ENCODE results near the gene SSTR4. TPM values are rescaled to one million over a fixed set of nuclear protein-coding genes. Genes with fewer than 3 reads are reported as not detected.

Gene SSTR4
- total RNA-seq, 1 experiment from 2014 or later, result not detected

- Histone ChIP-seq H4K20me1 (ENCODE audit: insufficient read depth) (no peaks in the 10 kb centered on the region), H3K4me1 (ENCODE audit: control insufficient read depth in 1 of 2, insufficient read depth in 2 of 2, low read length in 2 of 2) (peaks cover 3% of the 10 kb centered on the region in 2 experiments), H2AFZ (ENCODE audit: low read depth, low read length, poor library complexity, severe bottlenecking) (no peak overlapping the region), H3K9me3 (ENCODE audit: control insufficient read depth in 1 of 2, insufficient read depth in 1 of 2, low read depth in 1 of 2, low read length in 2 of 2) (no peaks in the 10 kb centered on the region), H3K36me3 (ENCODE audit: control insufficient read depth in 1 of 2, insufficient read depth in 2 of 2, low read length in 2 of 2) (no peaks in the 10 kb centered on the region), H3K4me2 (ENCODE audit: low read length) (no peak overlapping the region), H3K9me2 (ENCODE audit: insufficient read depth) (no peaks in the 10 kb centered on the region), H3K27ac (ENCODE audit: low read depth, low read length) (no peak overlapping the region), H3K27me3 (ENCODE audit: insufficient read depth, low read length) (0 out of 2 replicates have a peak, but pooled peaks cover 3% of the 10 kb centered on the region), H3K4me3 (replicated peaks in 1 of 2; ENCODE audit: low read depth in 1 of 2, low read length in 2 of 2) (no peak overlapping the region), H3K79me2 (ENCODE audit: insufficient read depth, low read length) (no peaks in the 10 kb centered on the region), H3K9ac (ENCODE audit: low read length) (no peak overlapping the region)
- no peak for ATAC-seq
- no peak for DNase-seq (ENCODE audit: low read depth, low spot score)
- intact Hi-C loops (cut with micrococcal nuclease), result no loop called here
- BruUV-seq (replicated peaks), result no TSS peak
- RAD21 ChIA-PET (ENCODE audit: low non-redundant PET in 1 of 2, low total read pairs in 2 of 2, uncharacterized antibody in 2 of 2, unreplicated experiment in 2 of 2), result no interaction called here
- TF ChIP-seq CBX3 (IDR thresholded peaks at IDR 0.05; ENCODE audit: low read depth) (no peak), POLR2AphosphoS5 (IDR thresholded peaks at IDR 0.05; ENCODE audit: low read depth, low read length) (no peak), TCF7L2 (IDR thresholded peaks at IDR 0.05; ENCODE audit: borderline replicate concordance, extremely low read depth, insufficient read depth, insufficient read length) (no peak), EZH2 (IDR thresholded peaks at IDR 0.05) (no peak), CEBPB (IDR thresholded peaks at IDR 0.05; ENCODE audit: low read depth) (no peak), SRF (IDR thresholded peaks at IDR 0.05; ENCODE audit: low read depth) (no peak)
- TF ChIP-seq, protein P1, sequence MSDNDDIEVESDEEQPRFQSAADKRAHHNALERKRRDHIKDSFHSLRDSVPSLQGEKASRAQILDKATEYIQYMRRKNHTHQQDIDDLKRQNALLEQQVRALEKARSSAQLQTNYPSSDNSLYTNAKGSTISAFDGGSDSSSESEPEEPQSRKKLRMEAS (IDR thresholded peaks at IDR 0.05), result no peak
- CTCF ChIA-PET, result no interaction called here
- POLR2A ChIA-PET, result no interaction called here
These were observed 16.7 kb upstream of the SSTR4 start for GRCh38 chr20:23018432-23018831.

- no peak for DNase-seq (ENCODE audit: low read depth, low spot score)
- Histone ChIP-seq H3K9me2 (ENCODE audit: insufficient read depth) (no peaks in the 10 kb centered on the region), H3K9me3 (ENCODE audit: control insufficient read depth in 1 of 2, insufficient read depth in 1 of 2, low read depth in 1 of 2, low read length in 2 of 2) (no peaks in the 10 kb centered on the region), H3K27me3 (ENCODE audit: insufficient read depth, low read length) (0 out of 2 replicates have a peak, but pooled peaks cover 3% of the 10 kb centered on the region), H3K36me3 (ENCODE audit: control insufficient read depth in 1 of 2, insufficient read depth in 2 of 2, low read length in 2 of 2) (no peaks in the 10 kb centered on the region), H4K20me1 (ENCODE audit: insufficient read depth) (no peaks in the 10 kb centered on the region), H3K27ac (ENCODE audit: low read depth, low read length) (no peak overlapping the region), H2AFZ (ENCODE audit: low read depth, low read length, poor library complexity, severe bottlenecking) (no peak overlapping the region), H3K4me3 (replicated peaks in 1 of 2; ENCODE audit: low read depth in 1 of 2, low read length in 2 of 2) (no peak overlapping the region), H3K9ac (ENCODE audit: low read length) (no peak overlapping the region), H3K79me2 (ENCODE audit: insufficient read depth, low read length) (no peaks in the 10 kb centered on the region), H3K4me1 (ENCODE audit: control insufficient read depth in 1 of 2, insufficient read depth in 2 of 2, low read length in 2 of 2) (no peaks in the 10 kb centered on the region), H3K4me2 (ENCODE audit: low read length) (no peak overlapping the region)
- no peak for ATAC-seq
- RAD21 ChIA-PET (ENCODE audit: low non-redundant PET in 1 of 2, low total read pairs in 2 of 2, uncharacterized antibody in 2 of 2, unreplicated experiment in 2 of 2), result no interaction called here
- intact Hi-C loops (cut with micrococcal nuclease), result no loop called here
- POLR2A ChIA-PET, result no interaction called here
- CTCF ChIA-PET, result no interaction called here
- no TSS peak for BruUV-seq (replicated peaks)
- TF ChIP-seq JUND (IDR thresholded peaks at IDR 0.05), result no peak
- TF ChIP-seq ZNF274 (IDR thresholded peaks at IDR 0.05; ENCODE audit: low read depth, low read length), result no peak
- TF ChIP-seq ATF3 (IDR thresholded peaks at IDR 0.05), result no peak
- TF ChIP-seq, protein P2, sequence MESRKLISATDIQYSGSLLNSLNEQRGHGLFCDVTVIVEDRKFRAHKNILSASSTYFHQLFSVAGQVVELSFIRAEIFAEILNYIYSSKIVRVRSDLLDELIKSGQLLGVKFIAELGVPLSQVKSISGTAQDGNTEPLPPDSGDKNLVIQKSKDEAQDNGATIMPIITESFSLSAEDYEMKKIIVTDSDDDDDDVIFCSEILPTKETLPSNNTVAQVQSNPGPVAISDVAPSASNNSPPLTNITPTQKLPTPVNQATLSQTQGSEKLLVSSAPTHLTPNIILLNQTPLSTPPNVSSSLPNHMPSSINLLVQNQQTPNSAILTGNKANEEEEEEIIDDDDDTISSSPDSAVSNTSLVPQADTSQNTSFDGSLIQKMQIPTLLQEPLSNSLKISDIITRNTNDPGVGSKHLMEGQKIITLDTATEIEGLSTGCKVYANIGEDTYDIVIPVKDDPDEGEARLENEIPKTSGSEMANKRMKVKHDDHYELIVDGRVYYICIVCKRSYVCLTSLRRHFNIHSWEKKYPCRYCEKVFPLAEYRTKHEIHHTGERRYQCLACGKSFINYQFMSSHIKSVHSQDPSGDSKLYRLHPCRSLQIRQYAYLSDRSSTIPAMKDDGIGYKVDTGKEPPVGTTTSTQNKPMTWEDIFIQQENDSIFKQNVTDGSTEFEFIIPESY (IDR thresholded peaks at IDR 0.05; ENCODE audit: extremely low read depth, insufficient replicate concordance, low read length), result no peak
- TF ChIP-seq ELF1 (IDR thresholded peaks at IDR 0.05; ENCODE audit: borderline replicate concordance, low read depth), result no peak
- TF ChIP-seq ZFX (IDR thresholded peaks at IDR 0.05), result no peak
- no peak for TF ChIP-seq SIN3A (IDR thresholded peaks at IDR 0.05; ENCODE audit: low read depth)
- no peak for TF ChIP-seq CBX3 (IDR thresholded peaks at IDR 0.05; ENCODE audit: low read depth)
- TF ChIP-seq EGR1 (IDR thresholded peaks at IDR 0.05; ENCODE audit: low read depth), result no peak
- TF ChIP-seq, protein P3, sequence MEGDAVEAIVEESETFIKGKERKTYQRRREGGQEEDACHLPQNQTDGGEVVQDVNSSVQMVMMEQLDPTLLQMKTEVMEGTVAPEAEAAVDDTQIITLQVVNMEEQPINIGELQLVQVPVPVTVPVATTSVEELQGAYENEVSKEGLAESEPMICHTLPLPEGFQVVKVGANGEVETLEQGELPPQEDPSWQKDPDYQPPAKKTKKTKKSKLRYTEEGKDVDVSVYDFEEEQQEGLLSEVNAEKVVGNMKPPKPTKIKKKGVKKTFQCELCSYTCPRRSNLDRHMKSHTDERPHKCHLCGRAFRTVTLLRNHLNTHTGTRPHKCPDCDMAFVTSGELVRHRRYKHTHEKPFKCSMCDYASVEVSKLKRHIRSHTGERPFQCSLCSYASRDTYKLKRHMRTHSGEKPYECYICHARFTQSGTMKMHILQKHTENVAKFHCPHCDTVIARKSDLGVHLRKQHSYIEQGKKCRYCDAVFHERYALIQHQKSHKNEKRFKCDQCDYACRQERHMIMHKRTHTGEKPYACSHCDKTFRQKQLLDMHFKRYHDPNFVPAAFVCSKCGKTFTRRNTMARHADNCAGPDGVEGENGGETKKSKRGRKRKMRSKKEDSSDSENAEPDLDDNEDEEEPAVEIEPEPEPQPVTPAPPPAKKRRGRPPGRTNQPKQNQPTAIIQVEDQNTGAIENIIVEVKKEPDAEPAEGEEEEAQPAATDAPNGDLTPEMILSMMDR (IDR thresholded peaks at IDR 0.05 in 2 of 3, conservative IDR thresholded peaks at IDR 0.05 in 1 of 3; ENCODE audit: borderline replicate concordance in 1 of 3, insufficient read depth in 1 of 3, low read depth in 2 of 3, low read length in 2 of 3), result no peak
These were observed 16.2 kb upstream of the SSTR4 start for GRCh38 chr20:23018941-23019340.

All from HCT116 (cell line).